HFFc6 (cell line): ENCODE data around the gene PALD1. TPM values are rescaled to one million over a fixed set of nuclear protein-coding genes. Genes with fewer than 3 reads are reported as not detected.

Experiments used
- DNase-seq: peaks from one replicate; pipeline ENCODE4 v3.0.0-alpha.2; 2018
- H3K27ac Mint-ChIP-seq: 2 replicates; pipeline ENCODE4 v1.8.0; 2020; ENCODE audit warnings: mild to moderate bottlenecking, mixed read lengths
- H3K27me3 Mint-ChIP-seq: 2 replicates; pipeline ENCODE4 v1.8.0; 2021; ENCODE audit warnings: mild to moderate bottlenecking, moderate library complexity, mixed read lengths; ENCODE audit not compliant: insufficient read depth
- H3K36me3 Mint-ChIP-seq: 2 replicates; pipeline ENCODE4 v1.8.0; 2021; ENCODE audit warnings: low read depth, mixed read lengths
- H3K4me1 Mint-ChIP-seq: 2 replicates; pipeline ENCODE4 v1.8.0; 2020; ENCODE audit warnings: low read depth, mixed read lengths
- H3K4me3 Mint-ChIP-seq: 2 replicates; pipeline ENCODE4 v1.8.0; 2020; ENCODE audit warnings: mild to moderate bottlenecking, moderate library complexity, mixed read lengths
- H3K9me3 Mint-ChIP-seq: 2 replicates; pipeline ENCODE4 v1.8.0; 2020; ENCODE audit warnings: mild to moderate bottlenecking, mixed read lengths
- CTCF ChIP-seq: fragments of 200-600 bp; sonication (generic); IDR thresholded peaks from 2 replicates; pipeline ENCODE4 v1.5.0; 2021; ENCODE audit warnings: antibody characterized with exemption, mild to moderate bottlenecking
- total RNA-seq, 6 experiments: library from RNA; stranded (reverse); fragmentation: NEBNext Ultra II Directional; extraction: Animal tissue kit (Norgen Biotek cat#: 25700); gene quantifications; 2 replicates in 1 of 6; 3 replicates in 5 of 6; pipeline ENCODE4 v1.2.3, GENCODE V29; 2021

The PALD1 gene
- total RNA-seq, 6 experiments from 2014 or later: not detected

GRCh38 chr10:70543911-70544310, 65.3 kb downstream of the PALD1 start:
- no peak for TF ChIP-seq CTCF
- H3K27me3 Mint-ChIP-seq: peaks cover 27% of the 10 kb centered on the region
- H3K36me3 Mint-ChIP-seq: no peaks in the 10 kb centered on the region
- no peak overlapping the region for H3K27ac Mint-ChIP-seq
- no peaks in the 10 kb centered on the region for H3K9me3 Mint-ChIP-seq
- no peak for DNase-seq
- no peak overlapping the region for H3K4me3 Mint-ChIP-seq
- no peaks in the 10 kb centered on the region for H3K4me1 Mint-ChIP-seq

GRCh38 chr10:70544431-70545340, 66.1 kb downstream of the PALD1 start:
- Mint-ChIP-seq H3K9me3 (no peaks in the 10 kb centered on the region), H3K27ac (no peak overlapping the region), H3K36me3 (no peaks in the 10 kb centered on the region), H3K4me3 (no peak overlapping the region), H3K27me3 (peaks cover 27% of the 10 kb centered on the region), H3K4me1 (no peaks in the 10 kb centered on the region)
- DNase-seq: no peak
- no peak for TF ChIP-seq CTCF

GRCh38 chr10:70546584-70546983, 68.0 kb downstream of the PALD1 start:
- no peak for TF ChIP-seq CTCF
- H3K36me3 Mint-ChIP-seq: no peaks in the 10 kb centered on the region
- DNase-seq: no peak
- H3K4me1 Mint-ChIP-seq: peaks cover 3% of the 10 kb centered on the region
- H3K27me3 Mint-ChIP-seq: peaks cover 27% of the 10 kb centered on the region
- H3K9me3 Mint-ChIP-seq: no peaks in the 10 kb centered on the region
- H3K27ac Mint-ChIP-seq: no peak overlapping the region
- H3K4me3 Mint-ChIP-seq: no peak overlapping the region

- H3K9me3 Mint-ChIP-seq: no peaks in the 10 kb centered on the region
- H3K4me1 Mint-ChIP-seq: peaks cover 18% of the 10 kb centered on the region
- no peak overlapping the region for H3K4me3 Mint-ChIP-seq
- H3K36me3 Mint-ChIP-seq: no peaks in the 10 kb centered on the region
- DNase-seq: no peak
- no peak overlapping the region for H3K27ac Mint-ChIP-seq
- H3K27me3 Mint-ChIP-seq: peaks cover 9% of the 10 kb centered on the region
- TF ChIP-seq CTCF: no peak
Observed at GRCh38 chr10:70549351-70549961, 70.9 kb downstream of the PALD1 start.

GRCh38 chr10:70549962-70550458, 71.4 kb downstream of the PALD1 start:
- no peak overlapping the region for H3K27ac Mint-ChIP-seq
- peak; percentile 29 for DNase-seq
- H3K36me3 Mint-ChIP-seq: no peaks in the 10 kb centered on the region
- peaks cover 4% of the 10 kb centered on the region for H3K27me3 Mint-ChIP-seq
- H3K4me1 Mint-ChIP-seq: peaks cover 18% of the 10 kb centered on the region
- peak; percentile 96 for TF ChIP-seq CTCF
- H3K4me3 Mint-ChIP-seq: no peak overlapping the region
- H3K9me3 Mint-ChIP-seq: no peaks in the 10 kb centered on the region
